HepG2 (cell line): Measurements from ENCODE around the gene NINJ2. TPM values are rescaled to one million over a fixed set of nuclear protein-coding genes. Genes with fewer than 3 reads are reported as not detected.

Experiments
- ATAC-seq: fragments of 200-7000 bp; cut with Tn5 transposase; 3 replicates; pipeline ENCODE4 v1.9.1; 2020; ENCODE audit warnings: mild to moderate bottlenecking, moderate library complexity
- BruUV-seq: library from RNA; stranded (reverse); fragments of 400-500 nt; replicated peaks from 2 replicates; lab custom pipeline; 2021; lab: Mats Ljungman, UMichigan
- CTCF ChIA-PET: fragments of 300-600 bp; formaldehyde crosslinking; extraction: SDS; loops from one replicate; lab custom pipeline; 2021; ENCODE audit warnings: low total read pairs, inconsistent platforms, low intra/inter-chr PET ratio; lab: Yijun Ruan, JAX
- POLR2A ChIA-PET: fragments of 350-600 bp; sonication (Branson Sonifier 250); formaldehyde crosslinking; loops from one replicate; lab custom pipeline; 2020; ENCODE audit warnings: antibody characterized with exemption, inconsistent platforms; lab: Yijun Ruan, JAX
- DNase-seq: peaks from one replicate; pipeline ENCODE4 v3.0.0-alpha.2; 2015; ENCODE audit warnings: low spot score
- FAIRE-seq: peaks from 3 replicates; lab custom pipeline; 2011; peaks lifted over from hg19 to GRCh38; lab: Jason Lieb, UNC
- H2AFZ ChIP-seq: one replicate; pipeline ENCODE4 v1.6.1; 2011; ENCODE audit warnings: low read length, inconsistent platforms
- H3K27ac ChIP-seq: fragments of 300-600 bp; 3 replicates; pipeline ENCODE4 v1.8.0; 2011; ENCODE audit warnings: mixed run types, mild to moderate bottlenecking, mixed read lengths, low read length, inconsistent platforms; ENCODE audit not compliant: insufficient read depth; ENCODE audit errors: extremely low read length
- H3K27me3 ChIP-seq, 2 experiments: fragments of 200-600 bp in 1 of 2; 2 replicates in 1 of 2; 3 replicates in 1 of 2; pipeline versions ENCODE4 v1.6.0 to v1.8.0; 2011; ENCODE audit warnings: low read length in 2 of 2, mild to moderate bottlenecking in 2 of 2, moderate library complexity in 2 of 2, inconsistent platforms in 1 of 2; ENCODE audit not compliant: insufficient read depth in 2 of 2, control insufficient read depth in 1 of 2
- H3K36me3 ChIP-seq, 2 experiments: fragments of 200-600 bp in 1 of 2; replicated peaks in 1 of 2; 2 replicates in 1 of 2; 3 replicates in 1 of 2; pipeline versions ENCODE4 v1.5.1 to v1.8.0; 2011; ENCODE audit warnings: low read length in 2 of 2, inconsistent platforms in 1 of 2; ENCODE audit not compliant: insufficient read depth in 2 of 2, control insufficient read depth in 1 of 2
- H3K4me1 ChIP-seq: 2 replicates; pipeline ENCODE4 v1.5.1; 2012; ENCODE audit warnings: low read length, inconsistent platforms; ENCODE audit not compliant: insufficient read depth
- H3K4me2 ChIP-seq: 2 replicates; pipeline ENCODE4 v1.6.0; 2011; ENCODE audit warnings: low read depth, low read length, inconsistent platforms
- H3K4me3 ChIP-seq, 3 experiments: fragments of 200-600 bp in 1 of 3; sonication (generic), shearing (Covaris generic) in 1 of 3; replicated peaks in 1 of 3; 2 replicates each; pipeline ENCODE4 v1.5.1; 2011 to 2016; ENCODE audit warnings: low read length in 3 of 3, inconsistent platforms in 2 of 3, low read depth in 2 of 3, mild to moderate bottlenecking in 2 of 3, control low read depth in 1 of 3, mixed read lengths in 1 of 3; ENCODE audit not compliant: insufficient read depth in 1 of 3
- H3K79me2 ChIP-seq: one replicate; pipeline ENCODE4 v1.6.1; 2011; ENCODE audit warnings: low read length, inconsistent platforms; ENCODE audit not compliant: insufficient read depth
- H3K9ac ChIP-seq: 2 replicates; pipeline ENCODE4 v1.6.0; 2011; ENCODE audit warnings: mild to moderate bottlenecking, low read depth, low read length, inconsistent platforms; ENCODE audit not compliant: insufficient read depth
- H3K9me3 ChIP-seq: 2 replicates; pipeline ENCODE4 v1.5.1; 2012; ENCODE audit warnings: mild to moderate bottlenecking, low read length
- H4K20me1 ChIP-seq: 2 replicates; pipeline ENCODE4 v1.6.0; 2011; ENCODE audit warnings: inconsistent platforms, mild to moderate bottlenecking, low read length, moderate library complexity; ENCODE audit not compliant: insufficient read depth
- GABPB1 ChIP-seq: IDR thresholded peaks from 2 replicates; pipeline ENCODE4 v1.6.1; 2016; ENCODE audit warnings: mild to moderate bottlenecking, missing genetic modification reagents, moderate library complexity, missing compliant biosample characterization
- ONECUT2 ChIP-seq: sonication (generic); formaldehyde crosslinking; IDR thresholded peaks from 2 replicates; pipeline ENCODE4 v1.4.0; 2020; ENCODE audit warnings: missing genetic modification reagents
- PRDM15 ChIP-seq: sonication (generic); formaldehyde crosslinking; IDR thresholded peaks from 2 replicates; pipeline ENCODE4 v1.4.0; 2020; ENCODE audit warnings: missing genetic modification reagents
- TP53 ChIP-seq: sonication (generic); formaldehyde crosslinking; conservative IDR thresholded peaks from 2 replicates; pipeline ENCODE4 v1.4.0; 2020; ENCODE audit warnings: missing genetic modification reagents
- ZHX2 ChIP-seq, 2 experiments: sonication (generic) in 1 of 2; formaldehyde crosslinking in 1 of 2; IDR thresholded peaks; 2 replicates each; pipeline versions ENCODE4 v1.6.1 to v1.9.0; 2014 to 2022; ENCODE audit warnings: antibody characterized with exemption in 1 of 2, borderline replicate concordance in 1 of 2, inconsistent platforms in 1 of 2, low read depth in 1 of 2, missing genetic modification reagents in 1 of 2
- WGBS: methylation state at CpG from one replicate; pipeline ENCODE4 v1.1.6; 2017; ENCODE audit warnings: low lambda C conversion rate; 5-methylcytosine and 5-hydroxymethylcytosine counted together
- in situ Hi-C: cut with HindIII; loops from 2 replicates; pipeline ENCODE4 v1.10.0; 2017; ENCODE audit warnings: low pct_unique_long_range_greater_than_20kb; ENCODE audit not compliant: extremely low pct_ligation_motif_present
- intact Hi-C: fragments of 100-400 bp; cut with micrococcal nuclease; formaldehyde crosslinking; loops from one replicate; pipeline ENCODE4 v1.10.0; 2022; ENCODE audit not compliant: unreplicated experiment
- polyA plus RNA-seq, 8 experiments: library from polyadenylated mRNA; depleted of rRNA in 3 of 8; stranded (reverse) in 7 of 8; unstranded in 1 of 8; fragments of >200 nt; fragmentation: Illumina TruSeq in 4 of 8; extraction: Trizol in 4 of 8; gene quantifications; 2 replicates each; pipeline versions ENCODE4 v1.2.1 to v1.2.3, GENCODE V29; 2011 to 2016; ENCODE audit warnings: low read depth in 4 of 8, missing spikeins in 1 of 8, mixed read lengths in 1 of 8; ENCODE audit not compliant: insufficient read depth in 1 of 8
- total RNA-seq, 5 experiments: library from RNA; depleted of rRNA; stranded (reverse); fragments of >200 nt; fragmentation: Illumina TruSeq; extraction: Trizol; gene quantifications; 2 replicates each; pipeline ENCODE4 v1.2.3, GENCODE V29; 2016; ENCODE audit warnings: low read depth in 1 of 5

Gene NINJ2
- total and polyA plus RNA-seq, 2 of the 13 experiments (the other 11 are each of a cell fraction or from before 2014, with no cell fraction given): 0.62 to 3.8 TPM

GRCh38 chr12:602700-603068, 60.6 kb downstream of the NINJ2 start (continued):
- TF ChIP-seq ZHX2 (IDR thresholded peaks at IDR 0.05; ENCODE audit: low read depth): no peak
- no peak for TF ChIP-seq ZHX2 (CRISPR knock-in tag; IDR thresholded peaks at IDR 0.05; ENCODE audit: borderline replicate concordance)
- no peak for TF ChIP-seq TP53 (CRISPR knock-in tag)

GRCh38 chr12:601976-602699, 61.1 kb downstream of the NINJ2 start:
- no peaks in the 10 kb centered on the region for H3K27me3 ChIP-seq
- H3K27ac ChIP-seq: no peak overlapping the region
- no peak overlapping the region for H3K4me2 ChIP-seq
- intact Hi-C loops: no loop called here
- H2AFZ ChIP-seq: no peak overlapping the region
- TF ChIP-seq GABPB1 (CRISPR knock-in tag) (no peak), PRDM15 (no peak), ONECUT2 (CRISPR knock-in tag) (0 out of 2 replicates have a peak, but pooled peaks have one; percentile 12)
- no peak overlapping the region for H3K9ac ChIP-seq
- H4K20me1 ChIP-seq: no peaks in the 10 kb centered on the region
- peaks cover 25% of the 10 kb centered on the region for H3K4me1 ChIP-seq
- no peaks in the 10 kb centered on the region for H3K36me3 ChIP-seq
- FAIRE-seq (no peak), DNase-seq (no peak), ATAC-seq (no peak)
- H3K4me3 ChIP-seq: no peak overlapping the region
- in situ Hi-C loops: no loop called here
- 70% methylated on average over 7 of the region's 7 CpGs for WGBS
- H3K79me2 ChIP-seq: no peaks in the 10 kb centered on the region
- H3K9me3 ChIP-seq: no peaks in the 10 kb centered on the region
- POLR2A ChIA-PET: no interaction called here
- BruUV-seq: no TSS peak
- CTCF ChIA-PET: no interaction called here
